ENCODE results near the gene MMP20. TPM values are rescaled to one million over a fixed set of nuclear protein-coding genes. Genes with fewer than 3 reads are reported as not detected.

MMP20 gene
- total and polyA plus RNA-seq, 4 donors = not detected

DNA sequence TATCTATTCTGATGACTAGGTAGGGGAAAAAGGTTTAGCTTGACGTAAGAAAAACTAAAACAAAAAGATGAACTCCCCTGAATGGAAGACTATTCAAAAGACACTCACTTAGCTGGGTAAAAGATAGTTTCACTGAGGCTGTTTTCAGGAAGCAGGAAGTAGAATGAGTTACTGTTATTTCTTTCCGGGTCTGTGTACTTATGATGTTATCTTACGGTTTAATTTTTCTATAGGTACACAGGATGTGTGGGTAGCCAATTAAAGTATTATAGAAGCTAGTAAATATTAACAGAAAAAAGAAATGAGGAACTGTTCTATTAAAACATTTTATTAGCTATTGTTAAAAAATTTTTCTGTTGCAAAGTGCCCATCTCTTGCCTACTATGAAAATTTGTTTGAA is 48.8 kb downstream of the MMP20 start:
- Histone ChIP-seq H3K9me3 (ENCODE audit: control insufficient read depth in 4 of 4, insufficient read depth in 3 of 4, low read length in 3 of 4) (peaks cover 0 to 3% (median 0%) of the 10 kb centered on the region in 4 donors), H3K27ac (ENCODE audit: low read depth in 1 of 2, low read length in 1 of 2) (no peak overlapping the region), H3K9ac (ENCODE audit: insufficient read depth in 1 of 2, low read length in 2 of 2) (no peak overlapping the region), H3K27me3 (ENCODE audit: control insufficient read depth in 3 of 3, insufficient read depth in 3 of 3, low read length in 2 of 3) (no peaks in the 10 kb centered on the region), H3K4me3 (no peak overlapping the region), H3K4me1 (ENCODE audit: control insufficient read depth in 5 of 5, insufficient read depth in 5 of 5, low read length in 5 of 5) (peaks cover 0 to 3% (median under 1%) of the 10 kb centered on the region in 5 donors), H3K36me3 (ENCODE audit: control insufficient read depth in 4 of 4, insufficient read depth in 4 of 4, low read length in 4 of 4) (no peaks in the 10 kb centered on the region)
- WGBS, 2 donors = 37 to 58% methylated on average over 3 of the region's 3 CpGs
- TF ChIP-seq, protein P1, sequence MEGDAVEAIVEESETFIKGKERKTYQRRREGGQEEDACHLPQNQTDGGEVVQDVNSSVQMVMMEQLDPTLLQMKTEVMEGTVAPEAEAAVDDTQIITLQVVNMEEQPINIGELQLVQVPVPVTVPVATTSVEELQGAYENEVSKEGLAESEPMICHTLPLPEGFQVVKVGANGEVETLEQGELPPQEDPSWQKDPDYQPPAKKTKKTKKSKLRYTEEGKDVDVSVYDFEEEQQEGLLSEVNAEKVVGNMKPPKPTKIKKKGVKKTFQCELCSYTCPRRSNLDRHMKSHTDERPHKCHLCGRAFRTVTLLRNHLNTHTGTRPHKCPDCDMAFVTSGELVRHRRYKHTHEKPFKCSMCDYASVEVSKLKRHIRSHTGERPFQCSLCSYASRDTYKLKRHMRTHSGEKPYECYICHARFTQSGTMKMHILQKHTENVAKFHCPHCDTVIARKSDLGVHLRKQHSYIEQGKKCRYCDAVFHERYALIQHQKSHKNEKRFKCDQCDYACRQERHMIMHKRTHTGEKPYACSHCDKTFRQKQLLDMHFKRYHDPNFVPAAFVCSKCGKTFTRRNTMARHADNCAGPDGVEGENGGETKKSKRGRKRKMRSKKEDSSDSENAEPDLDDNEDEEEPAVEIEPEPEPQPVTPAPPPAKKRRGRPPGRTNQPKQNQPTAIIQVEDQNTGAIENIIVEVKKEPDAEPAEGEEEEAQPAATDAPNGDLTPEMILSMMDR (IDR thresholded peaks at IDR 0.05; ENCODE audit: control extremely low read depth, extremely low read depth) = no peak
- ATAC-seq (ENCODE audit: insufficient read depth, low FRiP score) = no peak
- no peak for DNase-seq

DNA sequence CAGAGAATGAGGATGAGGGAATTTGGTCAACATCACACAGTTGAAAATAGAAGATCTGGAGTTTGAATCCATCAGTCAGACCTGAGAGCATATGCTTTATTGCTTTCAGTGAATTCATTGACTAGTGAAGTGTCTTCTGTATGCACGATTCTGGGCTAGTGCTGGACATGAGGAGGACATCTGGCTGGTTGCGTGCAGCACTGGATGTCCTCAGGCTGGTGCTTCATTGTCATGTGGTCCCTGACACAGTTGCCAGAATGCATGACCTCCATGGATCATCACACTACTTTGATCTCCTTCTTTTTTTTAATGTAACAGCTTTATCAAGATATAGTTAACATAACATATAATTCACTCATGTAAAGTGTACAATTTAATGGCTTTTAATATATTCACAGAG is 50.1 kb downstream of the MMP20 start:
- H3K4me3 ChIP-seq = no peak overlapping the region
- H3K27ac ChIP-seq (ENCODE audit: low read depth in 1 of 2, low read length in 1 of 2) = no peak overlapping the region
- no peak for ATAC-seq (ENCODE audit: insufficient read depth, low FRiP score)
- DNase-seq = no peak
- 93 to 97% methylated on average over 2 of the region's 2 CpGs for WGBS, 2 donors
- H3K9ac ChIP-seq (ENCODE audit: insufficient read depth in 1 of 2, low read length in 2 of 2) = no peak overlapping the region
- TF ChIP-seq, protein P1 (IDR thresholded peaks at IDR 0.05; ENCODE audit: control extremely low read depth, extremely low read depth) = no peak
- peaks cover 0 to 3% (median 0%) of the 10 kb centered on the region in 5 donors for H3K4me1 ChIP-seq (ENCODE audit: control insufficient read depth in 5 of 5, insufficient read depth in 5 of 5, low read length in 5 of 5)
- H3K9me3 ChIP-seq (ENCODE audit: control insufficient read depth in 4 of 4, insufficient read depth in 3 of 4, low read length in 3 of 4) = peaks cover 0 to 3% (median 0%) of the 10 kb centered on the region in 4 donors
- no peaks in the 10 kb centered on the region for H3K27me3 ChIP-seq (ENCODE audit: control insufficient read depth in 3 of 3, insufficient read depth in 3 of 3, low read length in 2 of 3)
- H3K36me3 ChIP-seq (ENCODE audit: control insufficient read depth in 4 of 4, insufficient read depth in 4 of 4, low read length in 4 of 4) = no peaks in the 10 kb centered on the region

DNA sequence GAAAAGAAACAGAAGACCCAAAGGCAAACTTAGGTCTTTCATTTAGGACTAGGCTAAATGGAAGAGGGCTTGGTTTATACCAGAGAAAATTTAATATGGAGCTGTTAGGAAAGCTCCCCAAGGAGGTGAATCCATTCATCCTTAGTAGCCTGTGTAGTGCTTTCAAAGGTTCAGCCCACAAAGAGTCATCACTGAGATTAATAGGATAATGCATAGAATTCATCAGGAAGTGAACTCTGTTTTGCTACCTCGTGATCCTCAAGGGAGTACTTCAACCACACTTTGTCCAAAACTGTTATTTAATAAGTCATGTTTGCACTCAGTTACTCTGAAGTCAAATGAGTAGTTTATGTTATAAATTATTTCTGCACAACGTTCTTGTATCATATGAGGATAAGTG is 51.3 kb downstream of the MMP20 start:
- WGBS, 2 donors = 44 to 72% methylated on average over 2 of the region's 2 CpGs
- no peak for DNase-seq
- H3K27me3 ChIP-seq (ENCODE audit: control insufficient read depth in 3 of 3, insufficient read depth in 3 of 3, low read length in 2 of 3) = no peaks in the 10 kb centered on the region
- TF ChIP-seq, protein P1 (IDR thresholded peaks at IDR 0.05; ENCODE audit: control extremely low read depth, extremely low read depth) = no peak
- H3K9me3 ChIP-seq (ENCODE audit: control insufficient read depth in 4 of 4, insufficient read depth in 3 of 4, low read length in 3 of 4) = peaks cover 0 to 3% (median under 1%) of the 10 kb centered on the region in 4 donors
- H3K27ac ChIP-seq (ENCODE audit: low read depth in 1 of 2, low read length in 1 of 2) = no peak overlapping the region
- ATAC-seq (ENCODE audit: insufficient read depth, low FRiP score) = no peak
- no peak overlapping the region for H3K4me3 ChIP-seq
- no peak overlapping the region for H3K9ac ChIP-seq (ENCODE audit: insufficient read depth in 1 of 2, low read length in 2 of 2)
- peaks cover 0 to 3% (median 0%) of the 10 kb centered on the region in 5 donors for H3K4me1 ChIP-seq (ENCODE audit: control insufficient read depth in 5 of 5, insufficient read depth in 5 of 5, low read length in 5 of 5)
- H3K36me3 ChIP-seq (ENCODE audit: control insufficient read depth in 4 of 4, insufficient read depth in 4 of 4, low read length in 4 of 4) = no peaks in the 10 kb centered on the region
